Peyer's patch (tissue), 4 donors: ENCODE data around the gene SAMMSON.

Experiments used
- POLR2A ChIP-seq, 2 donors: fragments of 450-650 bp; IDR thresholded peaks; one replicate each; pipeline ENCODE4 v1.5.1; 2017; ENCODE audit warnings: antibody characterized with exemption in 2 of 2, mild to moderate bottlenecking in 2 of 2, moderate library complexity in 2 of 2
- TF ChIP-seq, protein P1 (sequence below), 6 experiments: fragments of 450-650 bp in 4 of 6; fragments of 200-600 bp in 2 of 6; sonication (generic) in 1 of 6; IDR thresholded peaks; one replicate each; pipeline ENCODE4 v1.5.1; 2017 to 2019; ENCODE audit warnings: antibody characterized with exemption in 6 of 6, mild to moderate bottlenecking in 3 of 6, moderate library complexity in 1 of 6

DNA sequence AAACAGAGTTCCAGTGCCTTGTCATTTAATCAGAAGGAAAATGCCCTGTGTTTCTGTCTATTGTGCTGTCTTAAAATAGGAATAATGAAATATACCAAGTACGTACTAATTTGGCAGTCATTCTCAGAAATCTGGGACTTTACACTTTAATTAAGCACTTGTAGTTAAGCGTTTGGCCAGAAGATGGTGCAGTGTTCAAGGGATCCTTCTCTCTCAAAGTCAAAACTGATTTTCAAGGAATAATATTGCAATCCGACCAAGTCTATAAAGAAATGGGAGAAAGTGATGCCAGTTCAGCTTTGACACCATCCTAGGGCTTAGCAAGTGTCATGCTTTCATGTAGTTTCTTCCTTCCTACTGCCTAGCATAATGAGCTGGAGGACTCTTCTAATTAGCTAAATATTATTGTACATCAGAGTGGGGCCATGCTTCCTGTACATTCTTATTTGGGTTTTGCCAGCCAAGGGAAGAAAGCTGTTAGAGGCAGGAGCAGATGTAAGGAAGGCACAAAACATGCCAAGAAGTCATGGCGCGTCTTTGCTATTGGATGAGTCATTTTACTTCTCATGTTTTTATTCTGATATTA lies 64.8 kb downstream of the SAMMSON start:
- TF ChIP-seq, protein P1, sequence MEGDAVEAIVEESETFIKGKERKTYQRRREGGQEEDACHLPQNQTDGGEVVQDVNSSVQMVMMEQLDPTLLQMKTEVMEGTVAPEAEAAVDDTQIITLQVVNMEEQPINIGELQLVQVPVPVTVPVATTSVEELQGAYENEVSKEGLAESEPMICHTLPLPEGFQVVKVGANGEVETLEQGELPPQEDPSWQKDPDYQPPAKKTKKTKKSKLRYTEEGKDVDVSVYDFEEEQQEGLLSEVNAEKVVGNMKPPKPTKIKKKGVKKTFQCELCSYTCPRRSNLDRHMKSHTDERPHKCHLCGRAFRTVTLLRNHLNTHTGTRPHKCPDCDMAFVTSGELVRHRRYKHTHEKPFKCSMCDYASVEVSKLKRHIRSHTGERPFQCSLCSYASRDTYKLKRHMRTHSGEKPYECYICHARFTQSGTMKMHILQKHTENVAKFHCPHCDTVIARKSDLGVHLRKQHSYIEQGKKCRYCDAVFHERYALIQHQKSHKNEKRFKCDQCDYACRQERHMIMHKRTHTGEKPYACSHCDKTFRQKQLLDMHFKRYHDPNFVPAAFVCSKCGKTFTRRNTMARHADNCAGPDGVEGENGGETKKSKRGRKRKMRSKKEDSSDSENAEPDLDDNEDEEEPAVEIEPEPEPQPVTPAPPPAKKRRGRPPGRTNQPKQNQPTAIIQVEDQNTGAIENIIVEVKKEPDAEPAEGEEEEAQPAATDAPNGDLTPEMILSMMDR (IDR thresholded peaks at IDR 0.05): peak in 5 of 6 experiments; percentile 19 to 64 (median 61)
- TF ChIP-seq POLR2A (IDR thresholded peaks at IDR 0.05): no peak
